HCT116 (cell line): Measurements from ENCODE around the gene DMKN. TPM values are rescaled to one million over a fixed set of nuclear protein-coding genes. Genes with fewer than 3 reads are reported as not detected.

Source experiments
- ATAC-seq: fragments of 200-7000 bp; cut with Tn5 transposase; 2 replicates; pipeline ENCODE4 v1.9.1; 2020; ENCODE audit warnings: mild to moderate bottlenecking, moderate library complexity
- BruUV-seq: library from RNA; stranded (reverse); fragments of 400-500 nt; replicated peaks from 2 replicates; lab custom pipeline; 2021; lab: Mats Ljungman, UMichigan
- CTCF ChIA-PET: fragments of 300-600 bp; sonication (Branson Sonifier 250); formaldehyde crosslinking; loops from one replicate; lab custom pipeline; 2021; ENCODE audit warnings: antibody characterized with exemption; lab: Charles Lee
- POLR2A ChIA-PET: fragments of 300-600, 350-600 bp; sonication (Branson Sonifier 250); formaldehyde crosslinking; loops from one replicate; lab custom pipeline; 2021; ENCODE audit warnings: antibody characterized with exemption; lab: Charles Lee
- RAD21 ChIA-PET, 2 experiments: fragments of 300-600 bp; sonication (Branson Sonifier 250); formaldehyde crosslinking; loops; one replicate each; lab custom pipeline; 2023; ENCODE audit warnings: low total read pairs in 2 of 2; ENCODE audit not compliant: uncharacterized antibody in 2 of 2, unreplicated experiment in 2 of 2, low non-redundant PET in 1 of 2; lab: Charles Lee
- DNase-seq: peaks from one replicate; pipeline ENCODE4 v3.0.0-alpha.2; 2010; ENCODE audit warnings: low read depth, low spot score
- H2AFZ ChIP-seq: fragments of 200-600 bp; shearing (Covaris generic), sonication (generic); 2 replicates; pipeline ENCODE4 v1.6.1; 2017; ENCODE audit warnings: low read depth, mixed run types, mixed read lengths, antibody characterized with exemption, low read length; ENCODE audit not compliant: poor library complexity, severe bottlenecking
- H3K27ac ChIP-seq: 2 replicates; pipeline ENCODE4 v1.5.1; 2012; ENCODE audit warnings: low read depth, low read length
- H3K27me3 ChIP-seq: fragments of 200-600 bp; sonication (generic); 2 replicates; pipeline ENCODE4 v1.6.1; 2016; ENCODE audit warnings: mixed run types, low read length, mixed read lengths; ENCODE audit not compliant: insufficient read depth
- H3K36me3 ChIP-seq, 2 experiments: fragments of 200-500 bp in 1 of 2; fragments of 200-600 bp in 1 of 2; sonication (Bioruptor generic) in 1 of 2; sonication (generic) in 1 of 2; 2 replicates each; pipeline versions ENCODE4 v1.5.1 to v1.6.1; 2014 to 2016; ENCODE audit warnings: low read length in 2 of 2, inconsistent platforms in 1 of 2, mixed read lengths in 1 of 2, mixed run types in 1 of 2; ENCODE audit not compliant: insufficient read depth in 2 of 2, control insufficient read depth in 1 of 2
- H3K4me1 ChIP-seq, 2 experiments: fragments of 200-600 bp in 1 of 2; sonication (generic) in 1 of 2; 2 replicates each; pipeline versions ENCODE4 v1.5.1 to v1.6.1; 2012 to 2017; ENCODE audit warnings: low read length in 2 of 2, inconsistent platforms in 1 of 2, mild to moderate bottlenecking in 1 of 2, mixed read lengths in 1 of 2, mixed run types in 1 of 2, moderate library complexity in 1 of 2; ENCODE audit not compliant: insufficient read depth in 2 of 2, control insufficient read depth in 1 of 2
- H3K4me2 ChIP-seq: fragments of 200-600 bp; sonication (generic); 2 replicates; pipeline ENCODE4 v1.6.1; 2017; ENCODE audit warnings: mixed run types, low read length, mixed read lengths
- H3K4me3 ChIP-seq, 2 experiments: fragments of 200-600 bp in 1 of 2; sonication (generic) in 1 of 2; replicated peaks in 1 of 2; 2 replicates each; pipeline ENCODE4 v1.5.1; 2011 to 2016; ENCODE audit warnings: low read length in 2 of 2, control low read depth in 1 of 2, low read depth in 1 of 2, mild to moderate bottlenecking in 1 of 2, mixed read lengths in 1 of 2, mixed run types in 1 of 2
- H3K79me2 ChIP-seq: fragments of 200-600 bp; sonication (generic); 2 replicates; pipeline ENCODE4 v1.6.1; 2017; ENCODE audit warnings: mild to moderate bottlenecking, mixed run types, low read length, moderate library complexity, mixed read lengths; ENCODE audit not compliant: insufficient read depth
- H3K9ac ChIP-seq: fragments of 200-600 bp; sonication (generic); 2 replicates; pipeline ENCODE4 v1.6.1; 2016; ENCODE audit warnings: low read length, mixed read lengths
- H3K9me2 ChIP-seq: fragments of 200-600 bp; sonication (generic), shearing (Covaris generic); 2 replicates; pipeline ENCODE4 v1.6.1; 2017; ENCODE audit warnings: mixed run types, mild to moderate bottlenecking, moderate library complexity; ENCODE audit not compliant: insufficient read depth
- H3K9me3 ChIP-seq, 2 experiments: fragments of 200-500 bp in 1 of 2; fragments of 200-600 bp in 1 of 2; sonication (Bioruptor generic) in 1 of 2; sonication (generic) in 1 of 2; 2 replicates each; pipeline ENCODE4 v1.6.1; 2014 to 2017; ENCODE audit warnings: low read length in 2 of 2, mixed read lengths in 2 of 2, inconsistent platforms in 1 of 2, low read depth in 1 of 2, mild to moderate bottlenecking in 1 of 2, mixed run types in 1 of 2, moderate library complexity in 1 of 2; ENCODE audit not compliant: control insufficient read depth in 1 of 2, insufficient read depth in 1 of 2
- H4K20me1 ChIP-seq: fragments of 200-600 bp; sonication (generic), shearing (Covaris generic); 2 replicates; pipeline ENCODE4 v1.6.1; 2017; ENCODE audit warnings: mixed run types, mild to moderate bottlenecking, moderate library complexity; ENCODE audit not compliant: insufficient read depth
- CBX3 ChIP-seq: IDR thresholded peaks from 2 replicates; pipeline ENCODE4 v1.6.1; 2012; ENCODE audit warnings: low read depth
- CEBPB ChIP-seq: IDR thresholded peaks from 2 replicates; pipeline ENCODE4 v1.6.1; 2012; ENCODE audit warnings: low read depth
- EGR1 ChIP-seq: IDR thresholded peaks from 2 replicates; pipeline ENCODE4 v1.6.1; 2012; ENCODE audit warnings: low read depth
- ELF1 ChIP-seq: IDR thresholded peaks from 2 replicates; pipeline ENCODE4 v1.6.1; 2012; ENCODE audit warnings: low read depth, borderline replicate concordance
- EZH2 ChIP-seq: fragments of 200-600 bp; sonication (generic); IDR thresholded peaks from 2 replicates; pipeline ENCODE4 v1.6.1; 2017; ENCODE audit warnings: antibody characterized with exemption, mixed run types
- EZH2phosphoT487 ChIP-seq: fragments of 200-600 bp; IDR thresholded peaks from 2 replicates; pipeline ENCODE4 v1.6.1; 2018; ENCODE audit warnings: antibody characterized with exemption, borderline replicate concordance
- FOSL1 ChIP-seq: IDR thresholded peaks from 2 replicates; pipeline ENCODE4 v1.6.1; 2012; ENCODE audit warnings: low read depth
- JUND ChIP-seq: IDR thresholded peaks from 2 replicates; pipeline ENCODE4 v1.6.1; 2012
- POLR2AphosphoS5 ChIP-seq: IDR thresholded peaks from 2 replicates; pipeline ENCODE4 v1.6.1; 2011; ENCODE audit warnings: mild to moderate bottlenecking, low read depth, low read length, moderate library complexity
- RAD21 ChIP-seq: IDR thresholded peaks from 2 replicates; pipeline ENCODE4 v1.6.1; 2012; ENCODE audit warnings: low read depth, mild to moderate bottlenecking
- SIN3A ChIP-seq: IDR thresholded peaks from 2 replicates; pipeline ENCODE4 v1.6.1; 2012; ENCODE audit warnings: low read depth
- SP1 ChIP-seq: IDR thresholded peaks from 2 replicates; pipeline ENCODE4 v1.6.1; 2012; ENCODE audit warnings: low read depth
- TCF7L2 ChIP-seq: IDR thresholded peaks from 2 replicates; pipeline ENCODE4 v1.7.0; 2011; ENCODE audit warnings: borderline replicate concordance, inconsistent platforms; ENCODE audit not compliant: insufficient read depth, insufficient read length; ENCODE audit errors: extremely low read depth
- ZNF274 ChIP-seq: fragments of 200-500 bp; sonication (Bioruptor generic); IDR thresholded peaks from 2 replicates; pipeline ENCODE4 v1.6.1; 2014; ENCODE audit warnings: mild to moderate bottlenecking, low read depth, low read length, inconsistent platforms
- intact Hi-C: fragments of 100-400 bp; cut with micrococcal nuclease; formaldehyde crosslinking; loops from 2 replicates; pipeline ENCODE4 v1.10.0; 2022
- total RNA-seq: library from RNA; stranded (reverse); gene quantifications from one replicate; pipeline ENCODE4 v1.2.1, GENCODE V29; 2021; ENCODE audit not compliant: unreplicated experiment
- TF ChIP-seq, protein P1 (sequence below): IDR thresholded peaks from 2 replicates; pipeline ENCODE4 v1.6.1; 2012
- TF ChIP-seq, protein P2 (sequence below): IDR thresholded peaks from 2 replicates; pipeline ENCODE4 v1.6.1; 2012
- TF ChIP-seq, protein P3 (sequence below): IDR thresholded peaks from 2 replicates; pipeline ENCODE4 v1.6.1; 2012; ENCODE audit warnings: low read depth

Gene DMKN
- total RNA-seq, 1 experiment from 2014 or later, result 246 TPM

DNA sequence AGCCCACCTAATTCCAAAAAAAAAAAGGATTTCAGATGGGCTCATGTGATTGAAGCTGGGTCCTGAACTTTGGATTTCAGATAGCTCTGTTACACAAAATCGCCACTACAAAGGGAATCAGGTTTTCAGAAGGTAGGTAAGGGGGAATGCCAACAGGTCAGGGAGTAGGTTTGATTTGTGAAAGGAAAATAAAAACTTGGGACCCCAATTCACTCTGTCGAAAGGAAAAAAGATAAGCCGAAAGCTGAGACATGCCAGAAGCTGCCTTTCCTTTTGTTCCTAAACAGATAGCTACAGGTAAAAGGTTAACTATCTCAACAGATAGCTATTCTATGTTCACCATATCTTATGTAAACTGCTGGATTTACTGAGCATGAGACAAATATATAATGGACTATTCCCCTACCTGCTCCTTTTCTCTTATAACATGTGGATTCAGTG is 27.2 kb downstream of the DMKN start:
- Histone ChIP-seq H3K4me1 (no peaks in the 10 kb centered on the region), H4K20me1 (no peaks in the 10 kb centered on the region), H2AFZ (no peak overlapping the region), H3K27ac (no peak overlapping the region), H3K79me2 (no peaks in the 10 kb centered on the region), H3K36me3 (no peaks in the 10 kb centered on the region), H3K4me3 (no peak overlapping the region), H3K27me3 (peaks cover 9% of the 10 kb centered on the region), H3K9me2 (no peaks in the 10 kb centered on the region), H3K9me3 (no peaks in the 10 kb centered on the region), H3K4me2 (no peak overlapping the region), H3K9ac (no peak overlapping the region)
- TF ChIP-seq SIN3A, result no peak
- ChIA-PET POLR2A (interaction anchor here (0.7 kb wide), 1 partner anchor 23 kb away, joined by 3 read pairs; no protein-coding TSS in a partner anchor), RAD21 (no interaction called here), CTCF (interaction anchor here (1.0 to 1.9 kb wide), 3 partner anchors 8 to 24 kb away, joined by 3 to 12 read pairs (median 4); no protein-coding TSS in a partner anchor)
- ATAC-seq (no peak), DNase-seq (no peak)
- intact Hi-C loops, result no loop called here
- no TSS peak for BruUV-seq

DNA sequence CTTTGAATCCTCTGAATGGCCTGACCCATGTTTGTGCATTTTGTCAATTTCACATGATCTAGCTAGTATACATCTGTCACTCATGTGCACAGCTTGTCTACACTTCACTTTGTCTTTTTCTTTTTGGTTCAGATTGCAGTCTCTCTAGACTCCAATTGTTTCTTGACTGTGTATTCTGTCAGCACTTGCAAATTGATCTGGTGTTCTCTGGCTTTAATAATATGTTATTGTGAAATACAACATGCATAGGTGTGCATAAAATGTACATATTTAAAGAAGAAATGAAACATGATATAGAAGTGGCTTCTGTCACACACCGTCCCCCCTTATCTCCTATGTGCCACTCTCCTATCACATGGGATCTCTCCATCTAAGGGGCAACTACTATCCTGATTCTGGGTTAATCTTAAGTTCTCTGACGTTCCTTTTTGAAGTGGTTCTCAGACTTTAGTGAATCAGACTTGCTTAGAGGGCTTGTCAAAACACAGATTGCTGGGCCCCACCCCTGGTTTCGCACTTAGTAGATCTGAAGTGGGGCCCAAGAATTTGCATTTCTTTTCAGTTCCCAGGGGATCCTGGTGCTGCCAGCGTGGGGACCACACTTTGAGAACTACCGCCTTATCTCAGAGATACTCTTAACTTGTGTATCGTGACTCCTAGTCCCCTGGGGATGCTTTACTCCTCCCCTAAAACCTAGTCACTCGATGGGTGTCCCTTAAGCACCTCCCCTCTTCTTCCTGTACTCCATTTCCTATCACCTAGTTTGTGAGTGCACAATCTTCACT is 29.0 kb downstream of the DMKN start:
- DNase-seq (no peak), ATAC-seq (no peak)
- no peak overlapping the region for H3K4me2 ChIP-seq
- peaks cover 0 to 1% of the 10 kb centered on the region in 2 experiments; a peak in 2 of 4 replicates for H3K4me1 ChIP-seq
- no peak overlapping the region for H2AFZ ChIP-seq
- H4K20me1 ChIP-seq, result no peaks in the 10 kb centered on the region
- no peak overlapping the region for H3K4me3 ChIP-seq
- H3K27me3 ChIP-seq, result peaks cover 9% of the 10 kb centered on the region
- no peaks in the 10 kb centered on the region for H3K9me3 ChIP-seq
- no peaks in the 10 kb centered on the region for H3K79me2 ChIP-seq
- POLR2A ChIA-PET, result no interaction called here
- H3K27ac ChIP-seq, result no peak overlapping the region
- no peaks in the 10 kb centered on the region for H3K36me3 ChIP-seq
- no TSS peak for BruUV-seq
- H3K9me2 ChIP-seq, result no peaks in the 10 kb centered on the region
- intact Hi-C loops, result no loop called here
- RAD21 ChIA-PET, result no interaction called here
- H3K9ac ChIP-seq, result no peak overlapping the region
- CTCF ChIA-PET, result no interaction called here
- TF ChIP-seq EZH2 (no peak), ELF1 (no peak), RAD21 (no peak), CEBPB (no peak), EZH2phosphoT487 (no peak), SIN3A (no peak), POLR2AphosphoS5 (no peak), SP1 (no peak), FOSL1 (no peak), TCF7L2 (no peak), JUND (no peak), ZNF274 (no peak), CBX3 (no peak), EGR1 (no peak)
- TF ChIP-seq, protein P1, sequence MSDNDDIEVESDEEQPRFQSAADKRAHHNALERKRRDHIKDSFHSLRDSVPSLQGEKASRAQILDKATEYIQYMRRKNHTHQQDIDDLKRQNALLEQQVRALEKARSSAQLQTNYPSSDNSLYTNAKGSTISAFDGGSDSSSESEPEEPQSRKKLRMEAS, result no peak
- TF ChIP-seq, protein P2, sequence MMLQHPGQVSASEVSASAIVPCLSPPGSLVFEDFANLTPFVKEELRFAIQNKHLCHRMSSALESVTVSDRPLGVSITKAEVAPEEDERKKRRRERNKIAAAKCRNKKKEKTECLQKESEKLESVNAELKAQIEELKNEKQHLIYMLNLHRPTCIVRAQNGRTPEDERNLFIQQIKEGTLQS, result no peak
- TF ChIP-seq, protein P3, sequence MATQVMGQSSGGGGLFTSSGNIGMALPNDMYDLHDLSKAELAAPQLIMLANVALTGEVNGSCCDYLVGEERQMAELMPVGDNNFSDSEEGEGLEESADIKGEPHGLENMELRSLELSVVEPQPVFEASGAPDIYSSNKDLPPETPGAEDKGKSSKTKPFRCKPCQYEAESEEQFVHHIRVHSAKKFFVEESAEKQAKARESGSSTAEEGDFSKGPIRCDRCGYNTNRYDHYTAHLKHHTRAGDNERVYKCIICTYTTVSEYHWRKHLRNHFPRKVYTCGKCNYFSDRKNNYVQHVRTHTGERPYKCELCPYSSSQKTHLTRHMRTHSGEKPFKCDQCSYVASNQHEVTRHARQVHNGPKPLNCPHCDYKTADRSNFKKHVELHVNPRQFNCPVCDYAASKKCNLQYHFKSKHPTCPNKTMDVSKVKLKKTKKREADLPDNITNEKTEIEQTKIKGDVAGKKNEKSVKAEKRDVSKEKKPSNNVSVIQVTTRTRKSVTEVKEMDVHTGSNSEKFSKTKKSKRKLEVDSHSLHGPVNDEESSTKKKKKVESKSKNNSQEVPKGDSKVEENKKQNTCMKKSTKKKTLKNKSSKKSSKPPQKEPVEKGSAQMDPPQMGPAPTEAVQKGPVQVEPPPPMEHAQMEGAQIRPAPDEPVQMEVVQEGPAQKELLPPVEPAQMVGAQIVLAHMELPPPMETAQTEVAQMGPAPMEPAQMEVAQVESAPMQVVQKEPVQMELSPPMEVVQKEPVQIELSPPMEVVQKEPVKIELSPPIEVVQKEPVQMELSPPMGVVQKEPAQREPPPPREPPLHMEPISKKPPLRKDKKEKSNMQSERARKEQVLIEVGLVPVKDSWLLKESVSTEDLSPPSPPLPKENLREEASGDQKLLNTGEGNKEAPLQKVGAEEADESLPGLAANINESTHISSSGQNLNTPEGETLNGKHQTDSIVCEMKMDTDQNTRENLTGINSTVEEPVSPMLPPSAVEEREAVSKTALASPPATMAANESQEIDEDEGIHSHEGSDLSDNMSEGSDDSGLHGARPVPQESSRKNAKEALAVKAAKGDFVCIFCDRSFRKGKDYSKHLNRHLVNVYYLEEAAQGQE, result no peak
